ENCODE measurements around the gene TMEM145.

GRCh38 chr19:42280815-42281145 lies 32.3 kb upstream of the TMEM145 start:
- no peak for TF ChIP-seq POLR2A (IDR thresholded peaks at IDR 0.05; ENCODE audit: low read depth, low read length)
- no peak for TF ChIP-seq POLR2AphosphoS5 (IDR thresholded peaks at IDR 0.05; ENCODE audit: low read depth, low read length)
- TF ChIP-seq TAF1 (IDR thresholded peaks at IDR 0.05; ENCODE audit: borderline replicate concordance, low read depth, low read length): no peak

Measured in GM12892 (cell line).